Bone marrow (tissue), 2 donors: ENCODE data around the gene KLHL2.

Experiments
- DNase-seq, 2 donors: peaks; one replicate each; lab custom pipeline; 2025; lab: John Stamatoyannopoulos, UW

The KLHL2 gene

GRCh38 chr4:165289423-165289785, 82.0 kb downstream of the KLHL2 start:
- DNase-seq = no peak

- DNase-seq = no peak
These were observed 85.7 kb downstream of the KLHL2 start for GRCh38 chr4:165293061-165293460.

GRCh38 chr4:165293927-165294649, 86.7 kb downstream of the KLHL2 start:
- no peak for DNase-seq

- peak in 1 of 2 donors; percentile 3 for DNase-seq
These were observed 87.5 kb downstream of the KLHL2 start for GRCh38 chr4:165294907-165295306.

GRCh38 chr4:165297626-165298025, 90.3 kb downstream of the KLHL2 start:
- DNase-seq = no peak

GRCh38 chr4:165299399-165300060, 92.2 kb downstream of the KLHL2 start:
- DNase-seq = no peak

DNA sequence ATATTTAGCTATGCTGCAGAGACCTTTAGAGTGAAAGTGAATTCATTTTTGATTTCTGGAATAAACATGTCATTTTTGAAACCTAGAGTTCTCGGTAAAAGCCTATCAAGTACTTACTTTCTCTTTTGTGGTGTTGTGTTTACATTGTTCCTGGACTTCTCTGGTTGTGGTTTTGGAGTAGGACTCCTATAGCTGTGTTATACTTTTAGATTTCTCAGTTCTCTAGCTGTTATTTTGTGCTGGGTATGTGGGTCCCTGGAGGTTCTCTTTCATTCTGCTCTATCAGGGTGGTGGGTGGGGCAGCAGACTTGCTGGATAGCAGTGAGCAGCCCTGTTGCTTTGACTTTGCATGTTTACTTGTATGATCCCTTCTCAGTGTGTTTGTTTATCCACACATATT, 94.5 kb downstream of the KLHL2 start:
- DNase-seq = peak in 1 of 2 donors; percentile 66

DNA sequence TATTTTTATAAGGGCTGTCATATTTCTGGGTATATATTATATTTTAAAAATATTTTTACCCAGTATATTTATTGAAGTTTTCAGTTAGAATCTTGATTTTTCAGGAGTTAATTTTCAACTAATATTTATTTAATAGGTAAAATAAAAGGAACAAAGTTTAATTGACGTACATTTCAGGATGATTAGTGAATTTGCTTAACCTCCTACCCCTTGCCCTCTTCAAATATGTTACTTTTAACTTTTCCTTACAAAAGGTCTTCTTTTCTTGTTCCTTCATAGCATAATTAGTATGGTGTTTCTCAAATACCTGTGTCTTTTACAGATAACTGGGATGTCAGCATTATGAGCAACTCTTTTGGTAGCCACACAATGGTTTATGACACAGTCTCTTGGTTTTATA, 95.3 kb downstream of the KLHL2 start:
- no peak for DNase-seq

- no peak for DNase-seq
These were observed 100.8 kb downstream of the KLHL2 start for GRCh38 chr4:165308166-165308565.

GRCh38 chr4:165308606-165309005, 101.2 kb downstream of the KLHL2 start:
- DNase-seq = no peak

DNA sequence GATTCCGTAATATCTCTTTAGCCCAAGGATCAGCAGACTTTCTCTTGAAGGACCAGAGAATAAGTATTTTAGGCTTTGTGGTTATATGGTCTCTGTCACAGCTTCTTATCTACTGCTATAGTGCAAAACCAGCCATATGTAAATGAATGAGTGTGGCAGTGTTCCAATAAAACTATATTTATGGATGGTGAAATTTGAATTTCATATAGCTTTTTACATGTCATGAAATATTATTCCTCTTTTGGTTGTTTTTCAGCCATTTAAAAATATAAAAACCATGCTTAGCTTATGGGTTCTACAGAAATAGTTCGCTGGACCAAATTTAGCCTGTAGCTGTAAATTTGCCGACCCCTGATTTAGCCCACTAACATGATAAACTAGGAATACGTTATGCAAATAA, 102.1 kb downstream of the KLHL2 start:
- no peak for DNase-seq

- no peak for DNase-seq
These were observed 105.1 kb downstream of the KLHL2 start for GRCh38 chr4:165312506-165312905.

GRCh38 chr4:165319030-165319429, 111.7 kb downstream of the KLHL2 start:
- no peak for DNase-seq

DNA sequence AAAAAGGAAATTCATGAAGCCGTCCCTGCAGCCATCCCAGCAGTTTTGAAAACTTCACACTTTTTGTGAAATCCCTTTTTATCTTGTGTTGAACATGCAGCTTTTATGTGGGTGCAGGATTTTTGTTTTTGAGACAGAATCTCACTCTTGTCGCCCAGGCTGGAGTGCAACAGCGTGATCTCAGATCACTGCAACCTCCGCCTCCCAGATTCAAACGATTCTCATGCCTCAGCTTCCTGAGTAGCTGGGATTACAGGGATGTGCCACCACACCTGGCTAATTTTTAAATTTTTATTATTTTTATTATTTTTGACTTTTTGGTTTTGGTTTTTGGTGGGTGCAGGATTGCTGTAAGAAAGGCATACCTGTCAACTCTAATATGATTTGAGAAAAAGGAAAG, 112.1 kb downstream of the KLHL2 start:
- DNase-seq = no peak

DNA sequence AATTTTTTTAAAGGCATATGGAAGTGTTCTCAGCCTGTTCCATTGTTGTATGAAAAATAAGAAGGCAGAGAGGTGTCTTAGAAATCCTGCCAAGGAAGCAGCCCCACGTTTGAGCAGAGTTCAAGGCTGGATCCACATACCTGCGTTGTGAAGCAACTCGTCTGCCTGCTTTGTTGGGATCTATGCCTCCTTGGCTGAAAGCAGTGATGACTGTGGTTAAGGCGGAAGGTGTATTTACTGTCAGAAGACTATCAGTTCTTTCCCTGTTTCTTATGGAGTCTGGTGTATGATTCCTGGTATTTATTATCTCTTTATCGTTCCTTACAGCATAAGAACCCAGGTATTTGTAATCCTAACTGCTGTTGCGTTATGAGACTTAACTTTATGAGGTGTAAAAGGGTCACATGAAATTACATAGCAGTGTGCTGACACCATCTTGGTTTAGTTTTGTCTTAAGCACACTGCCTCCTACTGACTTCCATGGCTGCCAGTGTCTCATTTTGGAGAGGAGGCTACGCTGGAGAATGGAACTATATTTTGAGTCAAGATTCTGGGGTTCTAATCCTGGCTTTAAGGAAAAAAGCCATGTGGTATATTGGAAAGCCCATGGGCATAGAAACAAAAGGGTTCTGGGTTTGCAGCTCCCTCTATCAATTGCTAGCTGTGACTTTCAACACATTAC, 117.0 kb downstream of the KLHL2 start:
- DNase-seq = no peak

GRCh38 chr4:165324918-165325304, 117.5 kb downstream of the KLHL2 start:
- no peak for DNase-seq

- DNase-seq = peak; percentile 6 to 34
These were observed 118.6 kb downstream of the KLHL2 start for GRCh38 chr4:165325732-165326512.

- DNase-seq = peak in 1 of 2 donors; percentile 4
These were observed 119.5 kb downstream of the KLHL2 start for GRCh38 chr4:165326831-165327210.

- DNase-seq = peak; percentile 95 to 98
These were observed 120.1 kb downstream of the KLHL2 start, which contains the start of gene MSMO1 for GRCh38 chr4:165327211-165328100. Gene MSMO1 (plus strand): TSS chr4:165327669. CDS start chr4:165333371, 5,702 bp downstream.

DNA sequence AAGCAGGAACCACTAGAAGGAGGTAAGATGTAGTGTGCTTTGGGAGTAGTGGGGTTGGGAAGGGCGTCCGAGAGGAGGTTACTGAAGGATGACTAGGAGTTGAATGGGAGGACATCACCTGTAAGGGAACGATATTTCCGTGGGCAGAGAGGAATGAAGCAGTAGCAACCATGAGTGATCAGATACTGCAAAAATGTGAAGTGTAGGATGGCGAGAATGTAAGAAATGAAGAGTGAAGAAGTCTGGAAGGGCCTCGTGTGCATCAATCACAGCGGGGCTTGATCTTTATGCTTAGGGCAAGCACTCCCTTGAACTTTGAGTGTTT, 120.7 kb downstream of the KLHL2 start:
- no peak for DNase-seq

GRCh38 chr4:165328708-165329107, 121.3 kb downstream of the KLHL2 start:
- DNase-seq = no peak
